Right lobe of liver (tissue), 4 donors: ENCODE measurements around the gene IGSF21.

Experiments used
- CTCF ChIP-seq, 4 donors: fragments of 200-600 bp in 3 of 4; fragments of 450-650 bp in 1 of 4; IDR thresholded peaks; one replicate each; pipeline versions ENCODE4 v1.5.1 to v1.8.0; 2016 to 2022; ENCODE audit warnings: antibody characterized with exemption in 4 of 4, mild to moderate bottlenecking in 2 of 4
- POLR2A ChIP-seq: fragments of 450-650 bp; IDR thresholded peaks from one replicate; pipeline ENCODE4 v1.6.1; 2017; ENCODE audit warnings: antibody characterized with exemption, mild to moderate bottlenecking
- donor health status: DM: no; HTN: no; CAD: no.
- donor health status: DM: no; HTN: no; CAD: no.
- donor health status: DM: no; HTN: yes; CAD: no.

DNA sequence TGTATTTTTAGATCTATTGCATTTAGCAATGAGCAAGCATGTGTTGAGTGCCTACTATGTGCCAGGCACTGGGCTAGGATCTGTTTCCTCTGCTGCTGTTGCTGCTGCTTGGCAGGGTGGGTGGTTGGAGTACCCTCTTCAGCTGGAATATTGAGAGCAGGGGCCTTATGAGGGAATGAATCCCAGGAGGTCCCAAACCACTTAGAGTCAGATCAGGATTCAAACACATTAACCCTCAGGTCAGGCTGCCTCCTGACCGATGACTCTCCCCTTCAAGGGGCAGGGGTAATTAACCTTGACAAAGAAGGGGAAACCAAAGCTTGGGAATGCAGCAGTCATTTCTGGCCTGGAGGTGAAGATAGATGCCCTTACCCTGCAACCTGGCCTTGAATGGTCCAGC is 138.0 kb downstream of the IGSF21 start:
- TF ChIP-seq CTCF (IDR thresholded peaks at IDR 0.05) = no peak
- TF ChIP-seq POLR2A = no peak
